ENCODE results near the gene SLC16A11.

DNA sequence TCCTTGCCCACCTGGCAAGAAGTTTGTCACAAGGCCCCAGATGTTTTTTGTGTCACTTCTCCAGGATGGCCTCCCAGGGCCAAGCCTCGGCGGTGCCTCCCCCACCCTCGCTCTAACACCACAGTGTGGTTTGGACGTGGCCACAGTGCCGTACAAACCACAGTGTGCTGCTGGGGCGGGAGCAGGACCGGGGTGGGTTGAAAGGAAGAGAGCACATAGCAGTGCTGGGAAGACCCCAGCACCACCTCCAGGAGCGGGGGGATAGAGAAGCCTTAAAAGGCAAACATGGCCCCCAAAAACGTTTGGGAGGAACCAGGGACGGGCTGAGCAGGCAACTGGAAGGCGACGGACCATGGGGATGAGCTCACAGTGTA lies 26.1 kb downstream of the SLC16A11 start:
- TF ChIP-seq EZH2 (optimal IDR thresholded peaks at IDR 0.05; ENCODE audit: low read depth, low read length) = no peak
- TF ChIP-seq, protein P1, sequence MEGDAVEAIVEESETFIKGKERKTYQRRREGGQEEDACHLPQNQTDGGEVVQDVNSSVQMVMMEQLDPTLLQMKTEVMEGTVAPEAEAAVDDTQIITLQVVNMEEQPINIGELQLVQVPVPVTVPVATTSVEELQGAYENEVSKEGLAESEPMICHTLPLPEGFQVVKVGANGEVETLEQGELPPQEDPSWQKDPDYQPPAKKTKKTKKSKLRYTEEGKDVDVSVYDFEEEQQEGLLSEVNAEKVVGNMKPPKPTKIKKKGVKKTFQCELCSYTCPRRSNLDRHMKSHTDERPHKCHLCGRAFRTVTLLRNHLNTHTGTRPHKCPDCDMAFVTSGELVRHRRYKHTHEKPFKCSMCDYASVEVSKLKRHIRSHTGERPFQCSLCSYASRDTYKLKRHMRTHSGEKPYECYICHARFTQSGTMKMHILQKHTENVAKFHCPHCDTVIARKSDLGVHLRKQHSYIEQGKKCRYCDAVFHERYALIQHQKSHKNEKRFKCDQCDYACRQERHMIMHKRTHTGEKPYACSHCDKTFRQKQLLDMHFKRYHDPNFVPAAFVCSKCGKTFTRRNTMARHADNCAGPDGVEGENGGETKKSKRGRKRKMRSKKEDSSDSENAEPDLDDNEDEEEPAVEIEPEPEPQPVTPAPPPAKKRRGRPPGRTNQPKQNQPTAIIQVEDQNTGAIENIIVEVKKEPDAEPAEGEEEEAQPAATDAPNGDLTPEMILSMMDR (IDR thresholded peaks at IDR 0.05; ENCODE audit: low read length) = no peak
